ENCODE measurements around the gene RCAN3.

Gene RCAN3

GRCh38 chr1:24463776-24464735 lies 38.6 kb upstream of the RCAN3 start:
- ChIA-PET CTCF (interaction anchor here (0.7 kb wide), 1 partner anchor 61 kb away, joined by 4 read pairs; no protein-coding TSS in a partner anchor), POLR2A (ENCODE audit: low non-redundant PET) (no interaction called here)
- H3K27ac ChIP-seq = no peak overlapping the region
- TF ChIP-seq, protein P1, sequence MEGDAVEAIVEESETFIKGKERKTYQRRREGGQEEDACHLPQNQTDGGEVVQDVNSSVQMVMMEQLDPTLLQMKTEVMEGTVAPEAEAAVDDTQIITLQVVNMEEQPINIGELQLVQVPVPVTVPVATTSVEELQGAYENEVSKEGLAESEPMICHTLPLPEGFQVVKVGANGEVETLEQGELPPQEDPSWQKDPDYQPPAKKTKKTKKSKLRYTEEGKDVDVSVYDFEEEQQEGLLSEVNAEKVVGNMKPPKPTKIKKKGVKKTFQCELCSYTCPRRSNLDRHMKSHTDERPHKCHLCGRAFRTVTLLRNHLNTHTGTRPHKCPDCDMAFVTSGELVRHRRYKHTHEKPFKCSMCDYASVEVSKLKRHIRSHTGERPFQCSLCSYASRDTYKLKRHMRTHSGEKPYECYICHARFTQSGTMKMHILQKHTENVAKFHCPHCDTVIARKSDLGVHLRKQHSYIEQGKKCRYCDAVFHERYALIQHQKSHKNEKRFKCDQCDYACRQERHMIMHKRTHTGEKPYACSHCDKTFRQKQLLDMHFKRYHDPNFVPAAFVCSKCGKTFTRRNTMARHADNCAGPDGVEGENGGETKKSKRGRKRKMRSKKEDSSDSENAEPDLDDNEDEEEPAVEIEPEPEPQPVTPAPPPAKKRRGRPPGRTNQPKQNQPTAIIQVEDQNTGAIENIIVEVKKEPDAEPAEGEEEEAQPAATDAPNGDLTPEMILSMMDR (conservative IDR thresholded peaks at IDR 0.05; ENCODE audit: low read depth) = no peak
- DNase-seq (ENCODE audit: low spot score) = no peak

DNA sequence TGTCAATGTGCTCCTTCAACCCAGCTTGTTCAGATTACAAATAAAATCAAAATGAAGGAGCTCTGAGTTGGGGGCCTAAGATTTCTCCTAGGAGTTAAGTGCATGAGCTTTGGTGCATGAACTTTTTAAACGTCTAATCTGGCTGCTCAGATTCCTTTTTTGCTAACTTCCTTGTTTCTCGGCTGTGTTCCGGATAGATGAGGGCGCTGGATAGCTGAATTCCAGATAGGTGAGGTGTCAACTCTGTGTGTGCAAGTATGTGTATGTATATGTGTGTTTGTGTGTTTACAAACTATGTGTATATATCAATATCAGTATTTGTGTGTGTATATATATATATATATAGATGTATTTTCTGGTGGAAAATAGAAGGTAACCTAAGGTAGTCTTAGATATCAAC lies 37.5 kb upstream of the RCAN3 start:
- ChIA-PET POLR2A (ENCODE audit: low non-redundant PET) (no interaction called here), CTCF (interaction anchor here (0.7 kb wide), 1 partner anchor 60 kb away, joined by 4 read pairs; no protein-coding TSS in a partner anchor)
- H3K27ac ChIP-seq = no peak overlapping the region
- DNase-seq (ENCODE audit: low spot score) = no peak
- TF ChIP-seq, protein P1 (conservative IDR thresholded peaks at IDR 0.05; ENCODE audit: low read depth) = no peak

- no peak overlapping the region for H3K27ac ChIP-seq
- POLR2A ChIA-PET (ENCODE audit: low non-redundant PET) = no interaction called here
- TF ChIP-seq, protein P1 (conservative IDR thresholded peaks at IDR 0.05; ENCODE audit: low read depth) = no peak
- CTCF ChIA-PET = no interaction called here
- no peak for DNase-seq (ENCODE audit: low spot score)
These were observed 37.0 kb upstream of the RCAN3 start for GRCh38 chr1:24465638-24466037.

GRCh38 chr1:24468685-24469316 lies 33.8 kb upstream of the RCAN3 start:
- no peak overlapping the region for H3K27ac ChIP-seq
- no peak for DNase-seq (ENCODE audit: low spot score)
- TF ChIP-seq, protein P1 (conservative IDR thresholded peaks at IDR 0.05; ENCODE audit: low read depth) = no peak
- CTCF ChIA-PET = no interaction called here
- POLR2A ChIA-PET (ENCODE audit: low non-redundant PET) = no interaction called here

GRCh38 chr1:24470592-24470991 lies 32.0 kb upstream of the RCAN3 start:
- H3K27ac ChIP-seq = no peak overlapping the region
- ChIA-PET CTCF (no interaction called here), POLR2A (ENCODE audit: low non-redundant PET) (no interaction called here)
- no peak for DNase-seq (ENCODE audit: low spot score)
- TF ChIP-seq, protein P1 (conservative IDR thresholded peaks at IDR 0.05; ENCODE audit: low read depth) = no peak

GRCh38 chr1:24472527-24473251 lies 29.9 kb upstream of the RCAN3 start:
- DNase-seq (ENCODE audit: low spot score) = no peak
- TF ChIP-seq, protein P1 (conservative IDR thresholded peaks at IDR 0.05; ENCODE audit: low read depth) = no peak
- CTCF ChIA-PET = no interaction called here
- POLR2A ChIA-PET (ENCODE audit: low non-redundant PET) = no interaction called here
- H3K27ac ChIP-seq = no peak overlapping the region

Measured in RWPE1 (cell line).